H4 (cell line): Measurements from ENCODE around the gene DNA2. TPM values are rescaled to one million over a fixed set of nuclear protein-coding genes. Genes with fewer than 3 reads are reported as not detected.

Source experiments
- DNase-seq: peaks from one replicate; pipeline ENCODE4 v3.0.0-alpha.2; 2015; ENCODE audit warnings: low spot score
- total RNA-seq: library from RNA; depleted of rRNA; stranded (reverse); fragments of >200 nt; shearing (Covaris generic); gene quantifications from 2 replicates; pipeline ENCODE4 v1.2.3, GENCODE V29; 2014

Gene DNA2
- total RNA-seq, 1 experiment from 2014 or later: 17.6 TPM

DNA sequence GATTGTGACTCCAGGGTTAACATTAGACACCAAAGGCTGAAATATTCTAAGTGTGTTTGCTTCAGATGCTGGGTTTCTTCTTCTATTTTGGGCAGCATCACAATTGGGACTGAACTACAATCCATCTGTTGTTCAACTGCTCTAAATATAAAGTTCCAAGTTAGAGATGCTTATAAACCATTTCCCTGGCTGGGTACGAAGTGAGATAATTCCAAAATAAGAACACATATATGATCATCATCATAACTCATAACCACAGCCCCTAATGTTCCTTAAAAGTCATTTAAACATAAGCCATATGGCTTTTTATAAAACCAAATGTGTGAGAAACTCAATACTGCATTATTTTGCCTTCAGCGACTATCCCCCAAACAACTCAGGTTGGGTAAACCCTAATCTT, 28.8 kb downstream of the DNA2 start:
- DNase-seq: no peak

DNA sequence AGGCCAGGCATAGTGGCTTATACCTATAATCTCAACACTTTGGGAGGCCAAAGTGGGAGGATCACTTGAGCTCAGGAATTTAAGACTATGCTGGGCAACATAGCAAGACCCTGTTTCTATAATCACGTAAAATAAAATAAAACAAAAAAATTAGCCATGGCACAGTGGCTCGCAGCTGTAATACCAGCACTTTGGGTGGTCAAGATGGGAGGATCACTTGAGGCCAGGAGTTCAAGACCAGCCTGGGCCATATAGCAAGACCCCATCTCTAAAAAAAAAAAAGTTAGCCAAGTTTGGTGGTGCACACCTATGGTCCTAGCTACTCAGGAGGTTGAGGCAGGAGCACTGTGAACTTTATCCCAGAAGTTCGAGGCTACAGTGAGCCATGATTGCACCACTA, 30.9 kb downstream of the DNA2 start:
- DNase-seq: no peak

DNA sequence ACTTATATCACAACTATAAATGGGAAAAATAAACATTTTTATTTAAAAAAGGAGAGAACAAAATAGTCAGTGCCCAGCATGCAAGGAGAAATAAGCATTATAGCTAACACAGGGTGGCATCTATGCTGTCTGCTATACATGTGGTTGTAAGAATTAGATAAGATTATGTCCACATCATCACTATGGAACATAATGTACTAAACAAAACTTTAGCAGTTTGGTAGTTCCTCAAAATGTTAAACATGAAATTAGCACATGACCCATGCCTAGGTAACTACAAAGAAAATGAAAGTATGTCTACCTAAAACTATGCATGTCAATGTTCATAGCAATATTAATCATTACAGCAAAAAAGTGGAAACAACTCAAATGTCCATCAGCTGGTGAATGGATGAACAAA, 36.0 kb downstream of the DNA2 start:
- no peak for DNase-seq

DNA sequence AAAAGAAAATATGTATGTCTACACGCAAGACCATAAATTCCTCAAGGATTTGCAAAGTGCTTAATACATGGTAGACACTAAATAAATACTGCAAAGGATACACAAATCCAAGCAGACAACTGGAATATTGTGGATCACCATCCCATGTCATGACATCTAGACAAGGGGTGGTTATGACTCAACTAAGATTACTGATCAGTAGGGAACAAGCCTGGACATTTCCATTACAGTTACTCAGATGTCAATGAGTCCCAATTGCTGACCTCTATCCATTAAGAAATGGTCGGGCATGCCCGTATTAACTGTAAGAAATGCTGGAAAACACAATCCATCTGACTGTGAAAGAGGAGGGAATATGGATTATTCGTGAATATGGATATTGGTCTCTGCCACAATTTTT, 37.1 kb downstream of the DNA2 start:
- no peak for DNase-seq

DNA sequence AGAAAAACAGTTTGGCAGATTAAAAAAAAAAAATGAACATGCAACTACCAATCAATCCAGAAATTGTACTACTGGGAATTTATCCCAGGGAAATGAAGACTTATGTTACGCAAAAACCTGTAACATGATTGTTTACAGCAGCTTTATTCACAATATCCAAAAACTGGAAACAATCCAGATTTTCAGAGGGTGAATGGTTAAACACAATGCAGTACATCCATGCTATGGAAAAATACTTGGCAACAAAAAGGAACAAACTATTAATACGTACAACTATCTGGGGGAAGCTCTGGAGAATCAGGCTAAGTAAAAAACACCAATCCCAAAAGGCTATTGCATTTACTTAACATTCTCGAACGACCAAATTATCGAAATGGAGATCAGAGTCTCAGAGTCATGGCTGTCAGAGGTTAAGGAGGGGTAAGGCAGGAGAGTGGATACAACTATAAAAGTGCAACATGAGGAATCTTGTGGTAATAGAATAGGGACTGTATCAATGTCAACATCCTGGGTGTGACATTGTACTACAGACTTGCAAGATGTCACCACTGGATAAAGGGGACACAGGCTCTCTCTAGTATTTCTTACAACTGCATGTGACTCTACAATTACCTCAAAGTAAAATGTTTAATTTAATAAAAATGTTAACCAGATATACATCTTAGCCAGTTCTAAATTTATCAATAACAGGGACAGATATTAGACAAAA, 43.2 kb downstream of the DNA2 start:
- no peak for DNase-seq

DNA sequence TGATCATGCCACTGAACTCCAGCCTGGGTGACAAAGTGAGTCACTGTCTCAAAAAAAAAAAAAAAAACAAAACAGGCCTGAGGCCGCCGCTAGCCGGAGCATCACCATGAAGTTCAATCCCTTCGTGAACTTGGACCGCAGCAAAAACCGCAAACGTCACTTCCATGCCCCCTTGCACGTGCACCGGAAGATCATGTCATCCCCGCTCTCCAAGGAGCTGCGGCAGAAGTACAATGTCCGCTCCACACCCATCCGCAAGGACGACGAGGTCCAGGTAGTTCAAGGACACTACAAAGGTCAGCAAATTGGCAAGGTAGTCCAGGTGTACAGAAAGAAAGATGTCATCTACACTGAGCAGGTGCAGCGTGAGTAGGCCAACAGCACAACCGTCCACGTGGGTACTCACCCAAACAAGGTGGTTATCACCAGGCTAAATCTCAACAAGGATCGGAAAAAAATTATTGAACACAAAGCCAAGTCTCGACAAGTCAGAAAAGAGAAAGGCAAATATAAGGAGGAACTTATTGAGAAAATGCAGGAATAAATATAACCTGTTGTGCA, 47.2 kb downstream of the DNA2 start:
- no peak for DNase-seq

DNA sequence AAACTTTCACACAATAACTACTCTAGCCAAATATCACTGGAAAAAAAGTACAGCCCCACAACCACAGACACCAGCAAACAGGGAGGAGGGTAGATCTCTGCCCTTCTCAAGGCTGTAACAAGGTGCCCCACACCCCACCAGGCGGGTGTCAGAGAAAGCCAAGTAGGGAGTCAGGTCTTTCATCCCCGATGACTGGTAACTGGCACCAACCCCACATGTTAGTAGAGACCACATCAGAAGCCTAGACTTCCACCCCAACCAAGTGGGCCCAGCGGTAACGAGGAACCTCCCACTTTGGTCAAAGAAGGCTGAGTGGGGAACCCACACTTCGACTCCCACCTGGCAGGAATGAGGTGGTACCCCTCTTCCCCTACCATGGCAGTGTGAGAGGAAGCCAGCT, 48.3 kb downstream of the DNA2 start:
- DNase-seq: no peak

DNA sequence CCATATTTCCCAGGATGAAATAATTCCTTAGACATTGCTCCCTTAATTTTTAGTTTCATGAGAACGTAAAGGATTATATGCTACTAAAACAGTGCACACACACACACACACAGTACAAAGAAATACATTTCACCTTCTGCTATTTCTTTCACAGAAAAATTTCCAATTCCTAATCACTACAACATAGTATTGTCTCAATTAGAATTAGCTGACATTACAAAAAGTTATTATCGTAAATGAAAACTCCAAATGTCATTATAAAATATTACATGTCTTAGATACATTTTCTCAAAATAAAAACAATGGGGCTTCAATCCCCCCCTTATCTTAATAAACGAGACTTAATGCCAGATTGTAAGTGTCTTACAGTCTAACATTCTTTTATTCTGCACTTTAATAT, 52.4 kb downstream of the DNA2 start:
- DNase-seq: no peak

DNA sequence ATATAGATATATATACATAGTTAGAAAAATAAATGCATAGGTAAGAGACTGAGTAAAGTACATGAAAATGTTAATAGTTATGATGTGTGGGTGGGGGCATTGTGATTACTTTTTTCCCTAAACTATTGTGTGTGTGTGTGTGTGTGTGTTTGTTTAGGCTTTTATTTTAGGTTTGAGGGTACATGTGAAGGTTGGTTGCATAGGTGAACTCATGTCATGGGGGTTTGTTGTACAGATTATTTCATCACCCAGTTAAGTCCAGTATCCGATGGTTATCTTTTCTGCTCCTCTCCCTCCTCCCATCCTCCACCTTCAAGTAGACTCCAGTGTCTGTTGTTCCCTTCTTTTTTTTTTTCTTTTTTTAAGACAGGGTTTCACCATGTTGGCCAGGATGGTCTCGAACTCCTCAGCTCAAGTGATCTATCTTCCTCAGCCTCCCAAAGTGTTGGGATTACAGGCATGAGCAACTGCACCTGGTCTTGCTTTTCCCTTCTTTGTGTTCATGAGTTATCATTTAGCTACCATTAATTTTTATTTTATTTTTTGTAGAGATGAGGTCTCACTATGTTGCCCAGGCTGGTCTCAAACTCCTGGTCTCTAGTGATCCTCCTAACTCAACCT, 62.8 kb downstream of the DNA2 start:
- DNase-seq: no peak

DNA sequence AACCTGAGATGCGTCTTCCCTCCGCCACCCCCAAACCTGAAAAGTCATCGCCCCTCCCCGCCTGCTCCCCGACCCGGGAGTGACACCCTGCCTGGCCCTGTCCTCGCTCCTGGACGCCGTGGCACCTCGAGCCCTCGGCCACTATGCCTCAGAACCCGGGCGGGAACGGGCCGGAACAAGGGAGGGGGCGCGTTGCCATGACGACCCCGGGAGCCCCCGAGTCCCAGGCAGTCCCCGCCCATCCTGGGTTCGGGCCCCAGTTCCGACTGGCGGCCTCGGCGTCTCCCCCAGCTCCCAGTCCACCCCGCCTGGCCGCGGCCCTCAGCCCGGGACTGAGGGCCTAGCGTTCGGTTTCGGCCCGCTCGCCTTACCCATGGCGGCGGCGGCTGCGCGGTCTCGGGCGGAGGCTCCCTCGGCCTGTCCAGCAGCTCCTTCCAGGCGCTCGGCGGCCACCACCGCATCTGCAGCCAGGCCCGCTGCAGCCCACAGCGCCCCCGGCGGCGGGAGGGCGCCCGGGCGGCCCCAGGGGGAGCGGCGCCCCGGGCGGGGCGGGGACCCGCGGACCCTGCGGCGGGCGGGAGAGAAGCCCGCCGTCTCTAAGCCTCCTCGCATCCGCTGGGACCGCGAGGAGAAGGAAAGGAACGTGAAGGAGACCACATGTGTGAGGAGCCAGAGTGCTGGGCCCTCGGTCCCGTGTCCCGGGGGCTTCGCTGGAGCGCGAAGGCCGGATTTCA, 64.8 kb downstream of the DNA2 start, which contains the start of gene RUFY2:
RUFY2 (minus strand) TSS at position 463 of the 734 bp plus-strand sequence; CDS start at position 375, 88 bp downstream.
- DNase-seq: peak; percentile 44

DNA sequence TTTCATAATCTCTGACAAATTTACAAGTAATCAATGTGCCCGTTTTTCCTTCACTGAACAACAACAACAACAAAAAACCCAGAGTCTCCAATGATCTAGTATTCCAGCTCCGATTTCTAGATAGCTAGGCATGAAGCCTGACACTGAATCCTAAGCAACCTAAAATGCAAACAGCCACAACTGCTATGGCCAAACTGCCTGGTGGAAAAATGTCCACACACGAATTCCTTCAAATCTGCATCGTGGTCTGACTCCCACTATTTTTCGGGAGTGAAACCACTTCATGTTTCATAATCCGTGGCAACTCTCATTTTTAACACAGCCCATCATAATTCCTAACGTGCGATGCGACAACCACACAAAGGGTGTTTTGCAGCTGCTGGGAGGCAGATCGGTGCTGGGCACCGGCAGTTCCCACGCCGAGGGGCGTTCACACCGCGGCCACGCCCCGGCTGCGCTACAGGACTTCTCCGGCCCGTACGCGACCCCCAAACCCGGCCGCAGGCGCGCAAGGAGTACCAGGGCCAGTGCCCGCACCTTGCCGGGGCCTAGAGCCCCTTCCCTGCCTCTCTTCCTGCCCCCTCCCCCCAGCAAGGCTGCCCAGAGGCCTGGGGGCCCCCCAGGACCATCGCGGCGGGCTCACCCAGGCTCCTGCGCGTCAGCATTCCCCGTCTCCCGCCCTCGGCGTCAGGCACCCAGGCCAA, 65.5 kb downstream of the DNA2 start:
- peak; percentile 35 for DNase-seq

DNA sequence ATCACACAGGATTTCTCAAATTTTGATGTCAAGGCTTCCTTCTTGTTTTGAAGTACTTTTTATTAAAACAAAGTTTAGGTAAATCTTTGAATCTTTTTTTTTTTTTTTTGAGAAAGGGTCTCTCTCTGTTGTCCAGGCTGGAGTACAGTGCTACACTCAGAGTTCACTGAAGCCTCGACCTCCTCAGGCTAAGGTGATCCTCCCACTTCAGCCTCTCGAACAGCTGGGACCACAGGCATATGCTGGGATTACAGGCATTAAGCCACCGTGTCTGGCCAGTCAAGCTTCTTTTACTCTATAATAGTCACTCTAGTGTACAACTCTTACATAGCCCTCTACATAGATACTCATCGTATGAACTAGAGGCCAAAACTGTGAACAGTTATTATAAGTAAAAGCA, 68.1 kb downstream of the DNA2 start:
- DNase-seq: no peak

DNA sequence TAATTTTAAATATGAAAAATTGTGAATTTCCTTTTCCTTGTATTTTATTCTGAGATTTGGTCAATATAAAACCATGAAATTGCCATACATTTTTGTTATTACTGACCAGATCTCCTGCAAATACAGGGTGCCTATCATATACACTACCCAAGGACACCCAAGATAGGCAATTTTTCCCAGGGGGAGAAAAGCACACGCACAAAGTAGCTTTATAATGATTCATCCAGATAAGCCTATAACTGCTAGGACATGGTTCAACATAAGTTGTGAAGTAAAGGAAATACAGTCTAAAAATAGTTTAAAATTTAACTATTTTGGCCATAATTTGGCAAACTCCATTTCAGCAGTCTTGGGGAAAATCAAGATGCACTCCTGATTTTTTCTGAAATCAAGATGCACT, 69.5 kb downstream of the DNA2 start:
- no peak for DNase-seq

DNA sequence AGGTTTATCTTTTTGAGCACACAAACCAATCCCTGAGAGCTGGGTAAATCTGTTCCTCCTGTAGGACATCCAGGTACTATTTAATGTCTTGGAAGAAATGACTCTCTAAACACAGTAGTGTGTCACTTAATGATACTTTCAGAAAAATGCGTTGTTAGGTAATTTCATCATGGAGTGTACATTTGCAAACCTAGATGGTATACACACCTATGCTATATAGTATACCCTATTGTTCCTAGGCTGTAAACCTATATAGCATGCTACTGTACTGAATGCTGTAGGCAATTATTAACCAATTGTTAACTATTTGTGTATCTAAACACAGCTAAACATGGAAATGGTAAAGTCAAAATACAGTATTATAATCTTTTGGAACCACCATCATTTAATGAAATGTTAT, 74.8 kb downstream of the DNA2 start:
- DNase-seq: no peak

DNA sequence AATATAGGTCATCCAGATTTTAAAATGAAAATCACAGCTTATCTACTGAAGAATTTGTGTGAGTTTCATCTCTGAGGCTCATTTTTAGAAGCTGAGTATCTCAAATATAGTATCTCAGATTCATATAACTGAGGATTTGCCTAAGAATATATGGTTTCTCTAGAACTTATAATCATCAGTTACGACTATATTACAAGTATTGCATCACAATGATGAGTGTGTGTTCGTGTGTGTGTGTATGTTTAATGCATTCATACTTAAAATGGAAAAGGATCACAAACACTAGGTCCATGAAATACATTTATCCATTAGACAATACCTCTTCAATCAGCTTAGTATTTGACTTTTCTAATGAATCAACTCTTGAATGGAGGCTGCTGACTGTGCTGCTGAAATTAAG, 86.0 kb downstream of the DNA2 start:
- DNase-seq: no peak

DNA sequence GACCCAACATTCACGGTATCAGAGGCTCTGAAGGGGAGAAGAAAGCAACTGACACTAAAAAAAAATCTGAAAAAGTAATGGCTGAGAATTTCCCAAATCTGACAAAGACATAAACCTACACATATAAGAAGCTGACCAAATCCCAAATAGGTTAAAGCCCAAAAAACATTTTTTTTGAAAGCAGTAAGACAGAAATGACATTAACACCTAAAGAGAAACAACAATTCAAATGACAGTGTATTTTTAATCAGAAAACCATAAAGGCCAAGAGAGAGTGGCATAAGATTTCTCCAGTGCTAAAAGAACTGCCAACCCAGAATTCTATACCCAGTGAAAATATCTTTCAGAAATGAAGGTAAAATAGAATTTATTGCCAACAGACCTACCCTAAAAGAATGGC, 100.2 kb downstream of the DNA2 start:
- no peak for DNase-seq

DNA sequence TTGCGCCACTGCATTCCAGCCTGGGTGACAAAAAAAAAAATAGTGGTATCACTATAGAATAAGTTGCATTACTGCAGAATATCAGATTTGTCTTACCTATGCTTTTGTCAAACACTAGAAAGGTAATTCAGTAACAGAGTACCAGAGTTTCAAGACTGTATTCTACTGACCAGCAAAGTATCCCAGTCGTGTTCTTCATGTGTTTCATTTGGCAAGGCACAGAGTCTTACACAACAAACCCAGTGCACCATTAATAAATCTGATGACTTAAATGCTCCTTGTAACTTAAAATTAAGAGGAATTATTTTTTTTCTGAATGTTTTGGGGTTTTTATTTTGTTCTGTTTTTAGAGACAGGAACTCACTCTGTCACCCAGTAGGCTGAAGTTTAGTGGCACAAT, 104.7 kb downstream of the DNA2 start:
- no peak for DNase-seq

DNA sequence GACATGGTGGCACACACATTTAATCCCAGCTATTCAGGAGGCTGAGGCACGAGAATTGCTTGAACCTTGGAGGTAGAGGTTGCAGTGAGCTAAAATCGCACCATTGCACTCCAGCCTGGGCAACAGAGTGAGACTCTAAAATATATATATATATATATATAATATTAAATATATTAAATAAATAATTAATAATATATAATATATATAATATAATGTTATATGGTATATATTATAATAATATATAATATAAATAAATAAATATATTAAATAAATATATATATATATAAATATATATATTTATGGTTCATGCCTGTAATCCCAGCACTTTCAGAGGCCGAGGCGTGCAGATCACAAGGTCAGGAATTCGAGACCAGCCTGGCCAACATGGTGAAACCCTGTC, 105.2 kb downstream of the DNA2 start:
- DNase-seq: no peak

DNA sequence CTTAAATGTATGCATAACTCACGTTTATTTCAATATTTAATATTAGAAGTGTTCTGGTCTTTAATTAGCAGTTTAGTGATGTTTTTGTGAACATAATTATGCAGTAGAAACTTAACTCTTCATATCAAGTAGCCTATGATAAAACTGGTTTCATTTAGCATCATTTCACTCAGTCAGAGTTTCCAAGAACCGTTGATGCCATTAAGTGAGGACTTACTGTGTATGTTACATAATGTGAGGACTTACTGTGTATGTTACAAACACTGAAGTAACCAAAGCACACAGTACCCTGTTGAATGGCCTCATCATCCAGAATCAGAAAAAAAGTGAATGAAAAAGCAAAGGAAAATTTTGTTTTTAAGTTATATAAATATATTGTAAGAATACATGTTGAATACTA, 106.2 kb downstream of the DNA2 start:
- no peak for DNase-seq

DNA sequence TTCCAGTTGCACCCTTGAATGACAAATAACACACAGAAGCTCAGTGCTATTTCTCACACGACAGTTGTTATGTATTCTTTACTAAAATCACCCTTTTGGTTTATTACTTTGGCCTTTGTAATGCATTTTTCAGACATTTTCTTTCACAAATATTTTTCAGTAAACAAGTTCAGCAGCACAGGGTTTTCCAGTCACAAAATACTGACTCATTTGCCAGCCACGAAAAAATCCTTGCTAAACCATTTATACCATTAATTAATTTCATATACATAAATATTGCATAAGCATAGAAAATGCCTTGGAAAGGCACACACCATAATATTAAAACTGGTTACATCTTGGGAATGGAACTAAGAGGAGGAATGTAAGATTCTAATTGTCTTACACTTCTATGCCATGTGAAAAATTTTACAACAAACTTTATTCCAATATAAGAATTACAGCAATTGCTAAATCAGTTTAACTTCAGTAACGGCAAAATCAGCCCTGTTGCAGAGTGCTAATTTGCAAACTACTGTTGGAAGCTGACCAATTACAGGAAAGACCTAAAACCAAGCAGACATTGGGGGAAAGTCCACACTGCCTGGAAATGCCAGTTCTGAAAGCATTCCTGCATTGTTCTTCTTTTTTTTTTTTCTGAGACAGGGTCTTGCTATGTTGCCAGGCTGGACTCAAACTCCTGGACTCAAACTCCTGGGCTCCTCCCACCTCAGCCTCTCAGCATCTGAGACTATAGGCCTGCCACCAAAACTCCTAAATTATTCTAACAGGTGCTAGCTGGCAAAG, 107.5 kb downstream of the DNA2 start:
- no peak for DNase-seq
